H7 (cell line): Measurements from ENCODE around the gene TNRC6C. TPM values are rescaled to one million over a fixed set of nuclear protein-coding genes. Genes with fewer than 3 reads are reported as not detected.
"Not testable (repeated sequence)": the region's sequence is repeated elsewhere in the genome, so short reads cannot be mapped to it uniquely, and the experiment has no call there.

Experiments
- DNase-seq: peaks from one replicate; pipeline ENCODE4 v3.0.0; 2012
- H3K27me3 ChIP-seq: 2 replicates; pipeline ENCODE4 v1.6.0; 2011; ENCODE audit warnings: mild to moderate bottlenecking, low read length; ENCODE audit not compliant: control insufficient read depth, insufficient read depth
- H3K36me3 ChIP-seq: replicated peaks from 2 replicates; pipeline ENCODE4 v1.5.1; 2011; ENCODE audit warnings: low read length; ENCODE audit not compliant: control insufficient read depth, insufficient read depth
- H3K4me3 ChIP-seq: 2 replicates; pipeline ENCODE4 v1.5.1; 2011; ENCODE audit warnings: low read depth, mild to moderate bottlenecking, control low read depth, low read length, moderate library complexity; ENCODE audit not compliant: insufficient read depth
- total RNA-seq: library from RNA; depleted of rRNA; stranded (reverse); fragments of >200 nt; shearing (Covaris generic); gene quantifications from 2 replicates; pipeline ENCODE4 v1.2.3, GENCODE V29; 2014

TNRC6C gene
- total RNA-seq, 1 experiment from 2014 or later: 8.9 TPM

DNA sequence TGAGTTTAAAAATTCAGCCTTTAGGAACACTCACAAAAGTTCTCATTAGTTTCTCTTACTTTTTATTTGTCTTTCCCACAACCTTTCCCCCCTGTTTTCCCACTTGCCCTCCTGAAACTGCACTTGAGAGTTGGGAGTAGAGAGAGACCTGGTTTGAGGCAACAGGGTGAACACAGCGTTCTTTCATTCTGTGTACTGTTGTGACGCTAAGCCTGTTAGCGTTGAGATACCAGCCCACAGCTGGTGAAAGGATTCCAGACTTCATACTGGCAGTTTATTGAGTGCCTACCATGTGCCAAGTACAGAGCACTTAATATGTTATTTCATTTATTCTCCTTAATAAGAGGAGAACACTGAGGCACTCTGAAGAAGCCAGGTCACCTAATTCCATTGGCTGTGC, 10.3 kb downstream of the TNRC6C start:
- DNase-seq: no peak
- Histone ChIP-seq H3K4me3 (no peak overlapping the region), H3K36me3 (no peaks in the 10 kb centered on the region), H3K27me3 (no peaks in the 10 kb centered on the region)

- DNase-seq, H3K36me3 ChIP-seq, H3K4me3 ChIP-seq: not testable (repeated sequence)
Measured at GRCh38 chr17:77972271-77972670, 13.8 kb downstream of the TNRC6C start.

DNA sequence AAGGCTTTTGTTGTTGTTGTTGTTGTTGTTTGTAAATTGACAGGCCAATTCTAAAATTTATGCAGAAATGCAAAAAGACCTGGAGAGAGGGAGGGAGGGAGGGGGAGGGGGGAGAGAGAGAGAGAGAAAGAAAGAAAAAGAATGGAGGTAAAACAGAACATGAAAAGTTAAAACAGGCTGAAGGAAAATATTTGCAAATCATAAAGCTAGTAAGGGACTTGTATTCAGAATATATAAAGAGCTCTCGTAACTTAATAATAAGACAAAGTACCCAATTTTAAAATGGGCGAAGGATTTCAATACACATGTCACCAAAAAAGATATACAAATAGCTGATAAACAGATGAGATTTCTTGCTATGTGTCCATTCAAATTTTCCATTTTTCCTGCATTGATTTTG, 15.4 kb downstream of the TNRC6C start:
- no peaks in the 10 kb centered on the region for H3K36me3 ChIP-seq
- no peaks in the 10 kb centered on the region for H3K27me3 ChIP-seq
- no peak overlapping the region for H3K4me3 ChIP-seq
- no peak for DNase-seq

More at GRCh38 chr17:77972271-77972670, 13.8 kb downstream of the TNRC6C start:
- H3K27me3 ChIP-seq: not testable (repeated sequence)

GRCh38 chr17:77974396-77974795, 15.9 kb downstream of the TNRC6C start:
- H3K4me3 ChIP-seq: no peak overlapping the region
- H3K27me3 ChIP-seq: no peaks in the 10 kb centered on the region
- H3K36me3 ChIP-seq: no peaks in the 10 kb centered on the region
- no peak for DNase-seq

GRCh38 chr17:77982430-77982829, 23.9 kb downstream of the TNRC6C start:
- not testable (repeated sequence) for H3K27me3 ChIP-seq, DNase-seq, H3K4me3 ChIP-seq, H3K36me3 ChIP-seq

DNA sequence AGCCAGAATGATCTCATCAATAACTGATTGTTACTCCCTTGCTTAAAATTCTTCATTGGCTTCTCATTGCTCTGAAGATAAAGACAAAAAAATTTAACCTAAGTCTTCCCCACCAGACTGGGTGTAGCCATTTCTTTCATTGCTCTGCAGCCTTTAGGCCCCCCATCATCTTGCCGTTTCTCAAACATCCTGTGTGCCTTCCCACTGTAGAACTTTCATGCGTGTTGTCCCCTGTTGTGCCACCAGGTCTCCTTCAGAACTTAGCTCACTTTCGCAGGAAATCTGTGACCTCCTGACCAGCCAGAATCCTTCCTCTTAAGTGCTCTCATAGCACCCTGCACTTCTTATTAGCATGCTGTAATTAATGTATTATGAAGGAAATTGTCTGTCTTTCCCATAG, 31.8 kb downstream of the TNRC6C start:
- Histone ChIP-seq H3K36me3 (no peaks in the 10 kb centered on the region), H3K4me3 (no peak overlapping the region), H3K27me3 (no peaks in the 10 kb centered on the region)
- no peak for DNase-seq

GRCh38 chr17:77993735-77994134, 35.2 kb downstream of the TNRC6C start:
- DNase-seq, H3K27me3 ChIP-seq, H3K36me3 ChIP-seq, H3K4me3 ChIP-seq: not testable (repeated sequence)

GRCh38 chr17:77995146-77995852, 36.8 kb downstream of the TNRC6C start:
- H3K4me3 ChIP-seq: no peak overlapping the region
- H3K27me3 ChIP-seq: no peaks in the 10 kb centered on the region
- DNase-seq: no peak
- H3K36me3 ChIP-seq: no peaks in the 10 kb centered on the region

DNA sequence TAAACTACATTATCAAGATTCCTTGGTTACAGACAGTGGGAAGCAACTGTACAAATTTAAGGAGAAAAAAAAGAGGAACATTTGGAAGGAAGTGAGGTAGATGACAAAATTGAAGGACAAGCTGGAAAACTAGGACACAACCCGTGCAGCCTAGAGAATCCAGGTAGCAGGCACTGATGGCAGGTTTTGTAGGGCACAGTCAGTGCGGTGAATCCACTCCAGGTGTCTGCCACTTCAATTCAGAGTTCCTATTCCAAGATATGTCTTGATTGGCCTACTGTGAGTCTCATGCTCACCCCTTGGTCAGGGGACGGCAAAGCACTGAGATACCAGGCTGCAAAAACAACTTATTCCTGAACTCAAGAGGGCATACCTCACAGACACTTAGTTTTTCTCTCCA, 37.8 kb downstream of the TNRC6C start:
- no peak for DNase-seq
- no peaks in the 10 kb centered on the region for H3K36me3 ChIP-seq
- no peaks in the 10 kb centered on the region for H3K27me3 ChIP-seq
- H3K4me3 ChIP-seq: no peak overlapping the region

- no peak for DNase-seq
- Histone ChIP-seq H3K36me3 (no peaks in the 10 kb centered on the region), H3K4me3 (no peak overlapping the region), H3K27me3 (no peaks in the 10 kb centered on the region)
Measured at GRCh38 chr17:77999413-78000173, 41.1 kb downstream of the TNRC6C start.

DNA sequence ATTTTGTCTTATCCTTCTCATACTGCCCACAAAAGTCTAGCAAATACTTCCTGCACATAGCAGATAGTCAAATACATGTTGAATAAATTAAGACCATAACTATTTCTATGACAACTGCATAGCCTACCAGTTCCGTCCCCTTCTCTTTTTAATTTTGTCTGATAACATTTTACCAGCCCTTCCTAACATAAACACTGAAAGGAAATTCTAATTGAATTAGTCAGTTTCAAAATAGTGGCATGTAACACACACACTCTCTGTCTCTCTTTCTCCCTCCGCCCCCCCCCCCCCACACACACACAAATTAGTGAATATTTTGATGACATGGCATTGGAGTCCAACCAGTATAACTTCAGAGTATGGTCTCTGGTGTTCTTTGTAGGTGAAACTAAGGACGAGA, 41.8 kb downstream of the TNRC6C start:
- no peaks in the 10 kb centered on the region for H3K36me3 ChIP-seq

DNA sequence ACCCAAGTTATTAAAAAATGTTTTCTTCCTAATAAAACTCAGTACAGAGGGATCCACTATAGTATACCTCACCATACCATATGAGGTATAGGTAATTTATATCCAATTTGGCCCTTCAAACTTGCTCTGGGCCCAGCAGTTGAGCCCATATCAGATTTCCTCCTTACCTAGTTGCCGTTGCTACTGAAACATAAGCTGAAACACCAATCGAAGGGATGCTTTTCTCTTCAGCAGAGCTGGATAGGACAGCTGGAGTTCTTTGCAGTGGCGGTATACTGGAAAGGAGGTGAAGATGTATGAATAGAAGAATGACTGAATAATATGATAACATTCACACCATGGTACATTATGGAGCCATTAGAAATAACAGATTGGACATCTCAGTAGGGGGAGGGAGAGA, 42.7 kb downstream of the TNRC6C start:
- Histone ChIP-seq H3K36me3 (no peaks in the 10 kb centered on the region), H3K27me3 (no peaks in the 10 kb centered on the region), H3K4me3 (no peak overlapping the region)
- DNase-seq: peak; percentile 32

More for the DNA sequence above, 41.8 kb downstream of the TNRC6C start:
- DNase-seq: no peak
- no peaks in the 10 kb centered on the region for H3K27me3 ChIP-seq
- H3K4me3 ChIP-seq: no peak overlapping the region

DNA sequence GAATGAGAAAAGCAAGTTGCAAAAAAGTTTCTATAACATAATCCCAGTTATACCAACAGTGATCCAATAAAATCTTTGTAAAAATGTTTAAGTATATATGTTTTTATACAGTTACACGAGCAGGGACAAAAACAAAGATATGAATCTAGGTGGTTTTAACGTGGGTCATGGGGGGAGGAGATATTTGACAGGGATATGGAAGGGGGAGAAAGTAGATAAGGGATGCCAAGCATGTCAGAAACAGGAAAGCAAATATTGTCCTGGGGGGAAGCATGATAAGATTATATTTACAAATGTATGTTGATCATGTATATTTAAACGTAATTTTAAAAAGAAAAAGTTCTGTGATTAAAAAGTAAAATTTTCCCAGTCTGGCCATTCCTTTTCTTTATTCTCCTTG, 43.1 kb downstream of the TNRC6C start:
- H3K4me3 ChIP-seq: no peak overlapping the region

DNA sequence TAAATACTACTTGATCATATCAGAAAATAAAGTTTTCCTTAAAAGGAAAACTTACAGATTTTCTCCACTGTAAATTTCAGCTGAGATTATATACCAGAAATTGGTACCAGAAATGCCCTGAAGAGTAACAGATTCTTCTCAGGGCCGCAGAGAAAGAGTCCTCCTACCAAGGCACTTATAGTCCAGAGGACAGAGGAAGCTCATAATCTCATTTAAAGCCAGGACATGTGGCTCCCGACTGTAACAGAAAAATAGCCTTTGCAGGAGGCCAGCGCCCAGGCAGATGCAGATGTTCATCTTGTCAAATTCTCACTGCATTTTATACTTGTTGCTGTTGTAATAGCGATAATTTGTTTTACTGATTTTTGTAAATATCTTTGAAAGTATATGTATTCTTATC, 43.7 kb downstream of the TNRC6C start:
- Histone ChIP-seq H3K4me3 (no peak overlapping the region), H3K36me3 (no peaks in the 10 kb centered on the region), H3K27me3 (no peaks in the 10 kb centered on the region)
- DNase-seq: no peak

More for the DNA sequence above, 43.1 kb downstream of the TNRC6C start:
- H3K36me3 ChIP-seq: no peaks in the 10 kb centered on the region
- no peaks in the 10 kb centered on the region for H3K27me3 ChIP-seq
- DNase-seq: no peak

- no peak for DNase-seq
- Histone ChIP-seq H3K4me3 (no peak overlapping the region), H3K27me3 (no peaks in the 10 kb centered on the region), H3K36me3 (no peaks in the 10 kb centered on the region)
Measured at GRCh38 chr17:78005452-78006171, 47.1 kb downstream of the TNRC6C start.
